ENCODE data around the gene UBE4B.

- TF ChIP-seq CTCF (IDR thresholded peaks at IDR 0.05) (no peak), EP300 (IDR thresholded peaks at IDR 0.05) (no peak), POLR2A (IDR thresholded peaks at IDR 0.05) (no peak)
Measured at GRCh38 chr1:10063878-10064277, 31.1 kb downstream of the UBE4B start.
